ENCODE data around the gene TNRC6C.

GRCh38 chr17:77936881-77937280 lies 21.6 kb upstream of the TNRC6C start:
- TF ChIP-seq CTCF (IDR thresholded peaks at IDR 0.05) (no peak), POLR2A (IDR thresholded peaks at IDR 0.05) (no peak)
